ENCODE results near the gene CCDC181. TPM values are rescaled to one million over a fixed set of nuclear protein-coding genes. Genes with fewer than 3 reads are reported as not detected.

CCDC181 gene
- total and polyA plus RNA-seq, 2 of the 8 experiments (the other 6 are each of a cell fraction or from before 2014, with no cell fraction given): 1.2 to 3.7 TPM

DNA sequence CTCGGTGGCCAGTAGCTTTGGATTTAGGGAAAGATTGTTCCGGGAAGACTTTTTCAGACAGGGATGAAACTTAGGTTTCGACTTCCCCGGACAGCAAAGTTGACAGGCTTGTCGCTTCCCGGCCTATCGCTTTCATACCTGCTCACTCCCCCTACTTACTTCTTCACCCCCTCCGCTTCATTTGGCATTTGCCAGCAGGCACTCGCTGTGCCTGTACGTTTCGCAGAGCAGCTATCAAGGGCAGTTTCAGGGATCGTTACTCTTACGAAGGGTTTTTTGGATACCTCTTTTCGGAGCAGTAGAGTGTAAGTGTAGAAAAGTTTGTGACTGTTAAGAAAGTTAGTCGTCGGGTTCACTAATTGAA is 58.9 kb downstream of the CCDC181 start:
- POLR2A ChIA-PET (ENCODE audit: partially characterized antibody): interaction anchor here (1.1 to 1.2 kb wide), 2 partner anchors 15 to 118 kb away, joined by 3 to 5 read pairs; partner anchors contain the start of gene SLC19A2
- H3K14ac ChIP-seq (ENCODE audit: insufficient read length): no peak overlapping the region
- H3K18ac ChIP-seq (ENCODE audit: extremely low read depth, low read length): no peak overlapping the region
- H3K4me2 ChIP-seq (ENCODE audit: insufficient read depth in 1 of 2, low read depth in 2 of 2, low read length in 2 of 2): peak overlapping the region; percentile 55 to 79
- no peak overlapping the region for H4K91ac ChIP-seq (replicated peaks; ENCODE audit: insufficient read length, low read length)
- no peak overlapping the region for H2BK120ac ChIP-seq (replicated peaks; ENCODE audit: low read depth, low read length)
- peaks cover 7% of the 10 kb centered on the region for H3K23me2 ChIP-seq (ENCODE audit: low read depth, low read length)
- H3K79me2 ChIP-seq (ENCODE audit: control insufficient read depth in 1 of 2, insufficient read depth in 2 of 2, low read length in 2 of 2): peaks cover 0 to 14% of the 10 kb centered on the region in 2 experiments; a peak in 2 of 4 replicates
- peak overlapping the region; percentile 18 for H4K5ac ChIP-seq (ENCODE audit: insufficient read length, low read depth, low read length)
- H2BK5ac ChIP-seq (ENCODE audit: low read depth, low read length): no peak overlapping the region
- H3K27me3 ChIP-seq (replicated peaks in 1 of 4; ENCODE audit: control insufficient read depth in 3 of 4, extremely low read depth in 1 of 4, insufficient read depth in 3 of 4, low read length in 3 of 4): no peaks in the 10 kb centered on the region
- H2AFZ ChIP-seq (ENCODE audit: low read length): peak overlapping the region; percentile 98
- no peaks in the 10 kb centered on the region for H4K20me1 ChIP-seq (replicated peaks in 1 of 2; ENCODE audit: control insufficient read depth in 1 of 2, insufficient read depth in 2 of 2, low read length in 2 of 2)
- peak overlapping the region; percentile 9 for H3K56ac ChIP-seq (replicated peaks; ENCODE audit: insufficient read length, low read depth, low read length)
- peak overlapping the region in 3 of 4 experiments; percentile 6 to 52 (median 38); a peak in 6 of 7 replicates for H3K9ac ChIP-seq (replicated peaks in 1 of 4; ENCODE audit: extremely low read depth in 1 of 4, low read depth in 3 of 4, low read length in 3 of 4)
- no peak overlapping the region for H4K8ac ChIP-seq (ENCODE audit: extremely low read depth, insufficient read depth, low read length)
- DNase-seq (ENCODE audit: low read depth in 1 of 2, low spot score in 2 of 2): no peak
- no peak overlapping the region for H2BK20ac ChIP-seq (ENCODE audit: low read length)
- H2BK12ac ChIP-seq (ENCODE audit: low read depth, low read length): no peak overlapping the region
- peaks cover 0 to 3% of the 10 kb centered on the region in 2 experiments; a peak in 1 of 4 replicates for H3K9me3 ChIP-seq (ENCODE audit: insufficient read depth in 2 of 2, low read depth in 1 of 2, low read length in 1 of 2)
- TF ChIP-seq ASH2L (IDR thresholded peaks at IDR 0.05; ENCODE audit: low read length) (peak; percentile 15), CBX8 (IDR thresholded peaks at IDR 0.05; ENCODE audit: borderline replicate concordance, low read depth, low read length) (no peak), EGR1 (IDR thresholded peaks at IDR 0.05; ENCODE audit: borderline replicate concordance, low read depth, low read length) (no peak), CHD1 (IDR thresholded peaks at IDR 0.05; ENCODE audit: low read depth, low read length) (no peak), BRCA1 (IDR thresholded peaks at IDR 0.05; ENCODE audit: low read depth, low read length) (no peak), TCF12 (IDR thresholded peaks at IDR 0.05; ENCODE audit: low read depth, low read length) (no peak), RNF2 (IDR thresholded peaks at IDR 0.05; ENCODE audit: borderline replicate concordance, low read depth, low read length, missing control alignments, poor library complexity, severe bottlenecking) (no peak), SRF (IDR thresholded peaks at IDR 0.05; ENCODE audit: low read depth, low read length) (no peak), SP4 (IDR thresholded peaks at IDR 0.05; ENCODE audit: low read length) (no peak; the same call in 1 of the 2 replicates), EP300 (IDR thresholded peaks at IDR 0.05; ENCODE audit: borderline replicate concordance in 1 of 2, low read depth in 2 of 2, low read length in 2 of 2) (no peak), KDM4A (IDR thresholded peaks at IDR 0.05; ENCODE audit: low read depth, low read length, severe bottlenecking) (peak; percentile 49), POLR2AphosphoS5 (IDR thresholded peaks at IDR 0.05; ENCODE audit: low read depth, low read length) (0 out of 2 replicates have a peak, but pooled peaks have one; percentile 1)
- 3% methylated on average over 16 of the region's 16 CpGs; no CpG with 5 or more reads in 1 of the 2 experiments for WGBS, 2 experiments (ENCODE audit: extremely low coverage in 1 of 2, insufficient coverage in 1 of 2, insufficient read length in 1 of 2, insufficient replicate concordance in 2 of 2, low coverage in 1 of 2, low lambda C conversion rate in 2 of 2, missing lambda C conversion rate in 1 of 2)
- CTCF ChIA-PET (ENCODE audit: partially characterized antibody): interaction anchor here (0.7 to 2.5 kb wide), 5 partner anchors 8 to 719 kb away, joined by 3 to 8 read pairs (median 3); no protein-coding TSS in a partner anchor
- H3K36me3 ChIP-seq (ENCODE audit: control insufficient read depth in 2 of 4, insufficient read depth in 4 of 4, low read length in 3 of 4): peaks cover 0 to 6% (median 1%) of the 10 kb centered on the region in 4 experiments; a peak in 1 of 8 replicates
- H3K4me3 ChIP-seq (ENCODE audit: extremely low read depth in 1 of 4, insufficient read depth in 2 of 4, low read depth in 3 of 4, low read length in 4 of 4): peak overlapping the region; percentile 87 to 98 (median 92)
- no peak overlapping the region for H2AK5ac ChIP-seq (ENCODE audit: low read depth, low read length)
- H3K27ac ChIP-seq (ENCODE audit: low read depth, low read length): peak overlapping the region; percentile 43; the same call in 1 of the 2 replicates
- H3K23ac ChIP-seq (ENCODE audit: insufficient read length): no peak overlapping the region
- no peak overlapping the region for H3K4ac ChIP-seq (replicated peaks; ENCODE audit: insufficient read length, low read depth, low read length)
- no peaks in the 10 kb centered on the region for H3K79me1 ChIP-seq (ENCODE audit: low read depth, low read length)
- FAIRE-seq: no peak
- no peaks in the 10 kb centered on the region; a peak in 1 of 7 replicates for H3K4me1 ChIP-seq (replicated peaks in 1 of 4; ENCODE audit: control insufficient read depth in 3 of 4, insufficient read depth in 4 of 4, low read length in 3 of 4)
- no peak overlapping the region for H2BK15ac ChIP-seq (ENCODE audit: low read length)
